SU-DHL-6 (cell line): Measurements from ENCODE around the gene NANP.
A peak's percentile ranks its signal among the peaks of the same experiment; 100 is the strongest.

Experiments used
- H2AFZ ChIP-seq: fragments of 200-600 bp; sonication (generic); 2 replicates; pipeline ENCODE4 v1.6.1; 2014; ENCODE audit warnings: low read depth, mild to moderate bottlenecking, moderate library complexity, mixed read lengths, antibody characterized with exemption, low read length; ENCODE audit not compliant: severe bottlenecking
- H3F3A ChIP-seq: fragments of 200-600 bp; shearing (Covaris generic); 2 replicates; pipeline ENCODE4 v1.6.0; 2016; ENCODE audit warnings: antibody characterized with exemption, mild to moderate bottlenecking; ENCODE audit not compliant: insufficient read depth
- H3K27ac ChIP-seq: fragments of 200-600 bp; sonication (generic); 2 replicates; pipeline ENCODE4 v1.5.1; 2016; ENCODE audit warnings: low read depth, mild to moderate bottlenecking, low read length, moderate library complexity, mixed read lengths
- H3K27me3 ChIP-seq: fragments of 200-600 bp; sonication (generic), shearing (Covaris generic); 2 replicates; pipeline ENCODE4 v1.6.0; 2014; ENCODE audit warnings: mild to moderate bottlenecking, low read length
- H3K36me3 ChIP-seq: fragments of 200-600 bp; sonication (generic); 2 replicates; pipeline ENCODE4 v1.6.1; 2014; ENCODE audit warnings: mild to moderate bottlenecking, low read length, mixed read lengths
- H3K4me2 ChIP-seq: fragments of 300-600, 200-600 bp; shearing (Covaris generic), sonication (generic); 2 replicates; pipeline ENCODE4 v1.6.0; 2014; ENCODE audit warnings: low read length, low read depth, mild to moderate bottlenecking; ENCODE audit not compliant: poor library complexity, severe bottlenecking
- H3K4me3 ChIP-seq: fragments of 200-600 bp; sonication (generic); 2 replicates; pipeline ENCODE4 v1.5.1; 2014; ENCODE audit warnings: antibody characterized with exemption, low read length, mild to moderate bottlenecking, mixed read lengths; ENCODE audit not compliant: insufficient read depth, poor library complexity, severe bottlenecking
- H3K79me2 ChIP-seq: fragments of 200-600 bp; sonication (generic); 2 replicates; pipeline ENCODE4 v1.6.1; 2014; ENCODE audit warnings: mild to moderate bottlenecking, low read length, moderate library complexity; ENCODE audit not compliant: insufficient read depth
- H3K9ac ChIP-seq: fragments of 200-600 bp; sonication (generic); 2 replicates; pipeline ENCODE4 v1.7.0; 2014; ENCODE audit warnings: mild to moderate bottlenecking, low read length
- H3K9me2 ChIP-seq: fragments of 200-600 bp; sonication (generic); replicated peaks from 2 replicates; pipeline ENCODE4 v1.6.1; 2014; ENCODE audit warnings: low read length; ENCODE audit not compliant: insufficient read depth
- H3K9me3 ChIP-seq: fragments of 200-600 bp; sonication (generic); 2 replicates; pipeline ENCODE4 v1.6.1; 2014; ENCODE audit warnings: low read length, mixed read lengths; ENCODE audit not compliant: insufficient read depth
- H4K20me1 ChIP-seq: fragments of 200-600 bp; sonication (generic); 2 replicates; pipeline ENCODE4 v1.6.1; 2014; ENCODE audit warnings: low read depth, mild to moderate bottlenecking, antibody characterized with exemption, low read length, moderate library complexity, mixed read lengths
- EZH2phosphoT487 ChIP-seq: fragments of 200-600 bp; sonication (generic), shearing (Covaris generic); conservative IDR thresholded peaks from 2 replicates; pipeline ENCODE4 v1.6.1; 2018; ENCODE audit warnings: mild to moderate bottlenecking, antibody characterized with exemption, low read length, moderate library complexity, mixed read lengths
- TF ChIP-seq, protein P1 (sequence below): fragments of 200-600 bp; sonication (generic); IDR thresholded peaks from one replicate; pipeline ENCODE4 v1.5.1; 2017; ENCODE audit warnings: antibody characterized with exemption, mild to moderate bottlenecking, low read length, moderate library complexity; ENCODE audit not compliant: insufficient read depth, poor library complexity, severe bottlenecking

The NANP gene, protein sequence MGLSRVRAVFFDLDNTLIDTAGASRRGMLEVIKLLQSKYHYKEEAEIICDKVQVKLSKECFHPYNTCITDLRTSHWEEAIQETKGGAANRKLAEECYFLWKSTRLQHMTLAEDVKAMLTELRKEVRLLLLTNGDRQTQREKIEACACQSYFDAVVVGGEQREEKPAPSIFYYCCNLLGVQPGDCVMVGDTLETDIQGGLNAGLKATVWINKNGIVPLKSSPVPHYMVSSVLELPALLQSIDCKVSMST

GRCh38 chr20:25623736-25624499 lies at the start of gene NANP:
TSS of gene NANP (minus strand) at chr20:25624014. CDS start at chr20:25623948, 66 bp downstream.
- no peaks in the 10 kb centered on the region for H3K36me3 ChIP-seq
- H2AFZ ChIP-seq: peak within 1 kb of the TSS; percentile 56
- H3K79me2 ChIP-seq: peaks cover 39% of the 10 kb centered on the region
- peak within 1 kb of the TSS; percentile 83 for H3K4me2 ChIP-seq
- no peaks in the 10 kb centered on the region for H3F3A ChIP-seq
- H3K4me3 ChIP-seq: peak within 1 kb of the TSS; percentile 58
- TF ChIP-seq EZH2phosphoT487: no peak
- TF ChIP-seq, protein P1, sequence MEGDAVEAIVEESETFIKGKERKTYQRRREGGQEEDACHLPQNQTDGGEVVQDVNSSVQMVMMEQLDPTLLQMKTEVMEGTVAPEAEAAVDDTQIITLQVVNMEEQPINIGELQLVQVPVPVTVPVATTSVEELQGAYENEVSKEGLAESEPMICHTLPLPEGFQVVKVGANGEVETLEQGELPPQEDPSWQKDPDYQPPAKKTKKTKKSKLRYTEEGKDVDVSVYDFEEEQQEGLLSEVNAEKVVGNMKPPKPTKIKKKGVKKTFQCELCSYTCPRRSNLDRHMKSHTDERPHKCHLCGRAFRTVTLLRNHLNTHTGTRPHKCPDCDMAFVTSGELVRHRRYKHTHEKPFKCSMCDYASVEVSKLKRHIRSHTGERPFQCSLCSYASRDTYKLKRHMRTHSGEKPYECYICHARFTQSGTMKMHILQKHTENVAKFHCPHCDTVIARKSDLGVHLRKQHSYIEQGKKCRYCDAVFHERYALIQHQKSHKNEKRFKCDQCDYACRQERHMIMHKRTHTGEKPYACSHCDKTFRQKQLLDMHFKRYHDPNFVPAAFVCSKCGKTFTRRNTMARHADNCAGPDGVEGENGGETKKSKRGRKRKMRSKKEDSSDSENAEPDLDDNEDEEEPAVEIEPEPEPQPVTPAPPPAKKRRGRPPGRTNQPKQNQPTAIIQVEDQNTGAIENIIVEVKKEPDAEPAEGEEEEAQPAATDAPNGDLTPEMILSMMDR: no peak
- no peaks in the 10 kb centered on the region for H3K9me3 ChIP-seq
- H3K27ac ChIP-seq: peak within 1 kb of the TSS; percentile 87
- H3K9ac ChIP-seq: peak within 1 kb of the TSS; percentile 81
- H3K9me2 ChIP-seq: no peaks in the 10 kb centered on the region
- no peaks in the 10 kb centered on the region for H3K27me3 ChIP-seq
- H4K20me1 ChIP-seq: no peaks in the 10 kb centered on the region

DNA sequence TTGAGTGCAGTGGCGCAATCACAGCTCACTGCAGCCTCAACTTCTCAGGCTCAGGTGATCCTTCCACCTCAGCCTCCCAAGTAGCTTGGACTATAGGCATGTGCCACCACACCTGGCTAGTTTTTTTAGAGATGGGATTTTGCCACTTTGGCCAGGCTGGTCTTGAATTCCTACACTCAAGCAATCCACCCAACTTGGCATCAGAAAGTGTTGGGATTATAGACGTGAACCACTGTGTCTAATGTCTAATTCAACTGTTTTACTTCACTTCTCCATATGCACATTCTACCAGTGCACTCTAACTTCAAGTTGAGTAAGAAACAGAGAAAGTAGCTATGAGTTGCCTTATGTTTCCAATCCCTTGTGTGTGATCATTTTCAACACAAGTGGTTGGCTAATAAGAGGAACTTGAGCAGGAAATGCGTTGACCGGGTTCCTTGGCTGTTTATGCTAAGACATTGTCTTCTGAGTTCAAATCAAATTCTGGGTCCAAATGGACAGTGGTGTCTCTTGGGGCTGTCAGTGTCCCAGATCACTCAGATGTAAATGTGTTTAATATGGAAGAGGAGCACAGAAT lies 48.9 kb upstream of the NANP start:
- Histone ChIP-seq H3K36me3 (0 out of 2 replicates have a peak, but pooled peaks cover 5% of the 10 kb centered on the region), H3F3A (no peaks in the 10 kb centered on the region)

GRCh38 chr20:25669826-25670422 lies 46.1 kb upstream of the NANP start:
- Histone ChIP-seq H3K79me2 (no peaks in the 10 kb centered on the region), H3K4me2 (no peak overlapping the region), H3K9me3 (no peaks in the 10 kb centered on the region), H3K36me3 (no peaks in the 10 kb centered on the region), H3K27me3 (no peaks in the 10 kb centered on the region), H3K9ac (no peak overlapping the region), H3F3A (no peaks in the 10 kb centered on the region), H3K9me2 (no peaks in the 10 kb centered on the region), H3K4me3 (no peak overlapping the region), H2AFZ (no peak overlapping the region), H3K27ac (no peak overlapping the region), H4K20me1 (no peaks in the 10 kb centered on the region)
- TF ChIP-seq, protein P1: no peak

More for the DNA sequence above, 48.9 kb upstream of the NANP start:
- no peaks in the 10 kb centered on the region for H3K79me2 ChIP-seq
- H3K27me3 ChIP-seq: no peaks in the 10 kb centered on the region
- no peak for TF ChIP-seq EZH2phosphoT487
- no peaks in the 10 kb centered on the region for H3K9me3 ChIP-seq
- no peak overlapping the region for H3K9ac ChIP-seq
- no peak overlapping the region for H3K4me3 ChIP-seq
- no peaks in the 10 kb centered on the region for H3K9me2 ChIP-seq
- no peak overlapping the region for H3K4me2 ChIP-seq
- no peak overlapping the region for H3K27ac ChIP-seq
- no peak overlapping the region for H2AFZ ChIP-seq
- H4K20me1 ChIP-seq: no peaks in the 10 kb centered on the region
